Left ventricle myocardium inferior (tissue), 1 donor: ENCODE data around the gene MRGPRX2. TPM values are rescaled to one million over a fixed set of nuclear protein-coding genes. Genes with fewer than 3 reads are reported as not detected.

Experiments used
- DNase-seq: peaks from one replicate; pipeline ENCODE4 v3.0.0-alpha.2; 2020
- H3K27ac ChIP-seq: fragments of 200-600 bp; replicated peaks from 2 replicates; pipeline ENCODE4 v1.8.0; 2021
- H3K27me3 ChIP-seq: fragments of 200-600 bp; 2 replicates; pipeline ENCODE4 v1.8.0; 2021; ENCODE audit warnings: low read depth
- H3K36me3 ChIP-seq: fragments of 200-600 bp; 2 replicates; pipeline ENCODE4 v1.8.0; 2021
- H3K4me1 ChIP-seq: fragments of 200-600 bp; 2 replicates; pipeline ENCODE4 v1.8.0; 2021
- H3K4me3 ChIP-seq: fragments of 200-600 bp; 2 replicates; pipeline ENCODE4 v1.8.0; 2021; ENCODE audit warnings: mild to moderate bottlenecking, moderate library complexity
- H3K9me3 ChIP-seq: fragments of 200-600 bp; replicated peaks from 2 replicates; pipeline ENCODE4 v1.8.0; 2021
- CTCF ChIP-seq: fragments of 200-600 bp; IDR thresholded peaks from 2 replicates; pipeline ENCODE4 v1.8.0; 2021; ENCODE audit warnings: antibody characterized with exemption, mild to moderate bottlenecking, borderline replicate concordance
- intact Hi-C: fragments of 100-400 bp; cut with micrococcal nuclease; formaldehyde crosslinking; loops from one replicate; pipeline ENCODE4 v1.11.0; 2022
- total RNA-seq: library from RNA; stranded (reverse); fragmentation: NEBNext Ultra II Directional; extraction: Animal tissue kit (Norgen Biotek cat#: 25700); gene quantifications from one replicate; pipeline ENCODE4 v1.2.1, GENCODE V29; 2021
- donor health status: DM: no; HTN: yes; CAD: no; lungs with severe emphysema.

Gene MRGPRX2
- total RNA-seq, 1 donor from 2014 or later: not detected

- Histone ChIP-seq H3K4me1 (no peaks in the 10 kb centered on the region), H3K4me3 (no peak overlapping the region), H3K36me3 (no peaks in the 10 kb centered on the region), H3K27me3 (peaks cover 4% of the 10 kb centered on the region), H3K27ac (no peak overlapping the region), H3K9me3 (peaks cover 30% of the 10 kb centered on the region)
- intact Hi-C loops: no loop called here
- DNase-seq: no peak
- no peak for TF ChIP-seq CTCF
Measured at GRCh38 chr11:19040051-19040450, 20.5 kb downstream of the MRGPRX2 start.

- intact Hi-C loops: no loop called here
- H3K27me3 ChIP-seq: peaks cover 4% of the 10 kb centered on the region
- no peak overlapping the region for H3K4me3 ChIP-seq
- H3K9me3 ChIP-seq: peaks cover 25% of the 10 kb centered on the region
- H3K27ac ChIP-seq: no peak overlapping the region
- no peak for DNase-seq
- TF ChIP-seq CTCF: no peak
- no peaks in the 10 kb centered on the region for H3K36me3 ChIP-seq
- no peaks in the 10 kb centered on the region for H3K4me1 ChIP-seq
Measured at GRCh38 chr11:19039409-19039808, 21.1 kb downstream of the MRGPRX2 start.

GRCh38 chr11:19032990-19033389 lies 27.5 kb downstream of the MRGPRX2 start:
- no peak overlapping the region for H3K4me3 ChIP-seq
- TF ChIP-seq CTCF: no peak
- peaks cover under 1% of the 10 kb centered on the region for H3K9me3 ChIP-seq
- intact Hi-C loops: no loop called here
- H3K4me1 ChIP-seq: no peaks in the 10 kb centered on the region
- no peaks in the 10 kb centered on the region for H3K36me3 ChIP-seq
- H3K27ac ChIP-seq: no peak overlapping the region
- DNase-seq: no peak
- no peaks in the 10 kb centered on the region for H3K27me3 ChIP-seq

- H3K4me1 ChIP-seq: peaks cover 12% of the 10 kb centered on the region
- H3K9me3 ChIP-seq: no peaks in the 10 kb centered on the region
- no peak for TF ChIP-seq CTCF
- DNase-seq: no peak
- no peak overlapping the region for H3K4me3 ChIP-seq
- H3K36me3 ChIP-seq: no peaks in the 10 kb centered on the region
- no peaks in the 10 kb centered on the region for H3K27me3 ChIP-seq
- intact Hi-C loops: no loop called here
- no peak overlapping the region for H3K27ac ChIP-seq
Measured at GRCh38 chr11:19027829-19028595, 32.5 kb downstream of the MRGPRX2 start.

GRCh38 chr11:19026862-19027261 lies 33.7 kb downstream of the MRGPRX2 start:
- intact Hi-C loops: no loop called here
- no peak for DNase-seq
- Histone ChIP-seq H3K4me1 (peaks cover 12% of the 10 kb centered on the region), H3K27me3 (no peaks in the 10 kb centered on the region), H3K27ac (no peak overlapping the region), H3K4me3 (no peak overlapping the region), H3K9me3 (no peaks in the 10 kb centered on the region), H3K36me3 (no peaks in the 10 kb centered on the region)
- TF ChIP-seq CTCF: no peak
